ENCODE measurements around the gene UNC13B. TPM values are rescaled to one million over a fixed set of nuclear protein-coding genes. Genes with fewer than 3 reads are reported as not detected.

Gene UNC13B
- total and polyA plus RNA-seq, 2 experiments from 2014 or later = 8.7 to 52.1 TPM

GRCh38 chr9:35340046-35340445 lies 178.2 kb downstream of the UNC13B start (continued):
- no peak for TF ChIP-seq CREB1 (CRISPR knock-in tag; IDR thresholded peaks at IDR 0.05; ENCODE audit: low read depth)
- TF ChIP-seq EZH2 (IDR thresholded peaks at IDR 0.05; ENCODE audit: low read depth, unreplicated experiment) = no peak
- TF ChIP-seq ZNF331 (CRISPR knock-in tag; IDR thresholded peaks at IDR 0.05; ENCODE audit: low read depth) = no peak

DNA sequence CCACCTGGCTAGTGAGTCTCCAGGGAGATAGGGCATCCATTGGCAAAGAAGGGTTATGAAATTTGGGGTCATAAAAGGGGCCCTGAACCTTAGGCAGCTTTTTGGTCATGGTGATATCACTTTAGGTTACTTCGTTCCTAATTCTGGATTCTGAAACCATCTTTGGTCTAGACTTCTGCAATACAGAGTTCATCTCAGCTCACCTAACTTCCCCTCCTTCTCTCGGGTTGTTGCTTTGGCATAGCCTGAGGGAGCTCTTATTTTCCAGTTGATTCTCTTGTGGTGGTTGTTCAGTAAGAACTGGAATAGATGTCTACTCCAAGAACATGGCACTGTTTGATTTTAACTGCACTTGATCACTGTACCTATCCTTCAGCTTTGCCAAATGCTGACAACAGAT lies 179.2 kb downstream of the UNC13B start:
- ATAC-seq (no peak), DNase-seq (ENCODE audit: low spot score) (no peak)
- Histone ChIP-seq H3K4me2 (no peak overlapping the region), H3F3A (replicated peaks; ENCODE audit: low read depth) (no peaks in the 10 kb centered on the region), H3K36me3 (ENCODE audit: insufficient read depth) (no peaks in the 10 kb centered on the region), H3K9me2 (ENCODE audit: insufficient read depth) (no peaks in the 10 kb centered on the region), H4K20me1 (replicated peaks; ENCODE audit: insufficient read depth) (peaks cover 7% of the 10 kb centered on the region), H3K4me1 (ENCODE audit: insufficient read depth) (peaks cover 10% of the 10 kb centered on the region), H3K4me3 (no peak overlapping the region), H3K27ac (ENCODE audit: low read depth) (no peak overlapping the region), H2AFZ (no peak overlapping the region), H3K79me2 (replicated peaks; ENCODE audit: insufficient read depth) (no peaks in the 10 kb centered on the region), H3K27me3 (ENCODE audit: insufficient read depth) (no peaks in the 10 kb centered on the region)
- Mint-ChIP-seq H3K4me3 (no peak overlapping the region), H3K27me3 (ENCODE audit: insufficient read depth, low read depth, poor library complexity) (peaks cover 2% of the 10 kb centered on the region), H3K9me3 (no peaks in the 10 kb centered on the region), H3K27ac (no peak overlapping the region), H3K4me1 (peaks cover 21% of the 10 kb centered on the region; the same call in 2 of the 3 replicates), H3K36me3 (ENCODE audit: low read depth) (no peaks in the 10 kb centered on the region)
- TF ChIP-seq, protein P1, sequence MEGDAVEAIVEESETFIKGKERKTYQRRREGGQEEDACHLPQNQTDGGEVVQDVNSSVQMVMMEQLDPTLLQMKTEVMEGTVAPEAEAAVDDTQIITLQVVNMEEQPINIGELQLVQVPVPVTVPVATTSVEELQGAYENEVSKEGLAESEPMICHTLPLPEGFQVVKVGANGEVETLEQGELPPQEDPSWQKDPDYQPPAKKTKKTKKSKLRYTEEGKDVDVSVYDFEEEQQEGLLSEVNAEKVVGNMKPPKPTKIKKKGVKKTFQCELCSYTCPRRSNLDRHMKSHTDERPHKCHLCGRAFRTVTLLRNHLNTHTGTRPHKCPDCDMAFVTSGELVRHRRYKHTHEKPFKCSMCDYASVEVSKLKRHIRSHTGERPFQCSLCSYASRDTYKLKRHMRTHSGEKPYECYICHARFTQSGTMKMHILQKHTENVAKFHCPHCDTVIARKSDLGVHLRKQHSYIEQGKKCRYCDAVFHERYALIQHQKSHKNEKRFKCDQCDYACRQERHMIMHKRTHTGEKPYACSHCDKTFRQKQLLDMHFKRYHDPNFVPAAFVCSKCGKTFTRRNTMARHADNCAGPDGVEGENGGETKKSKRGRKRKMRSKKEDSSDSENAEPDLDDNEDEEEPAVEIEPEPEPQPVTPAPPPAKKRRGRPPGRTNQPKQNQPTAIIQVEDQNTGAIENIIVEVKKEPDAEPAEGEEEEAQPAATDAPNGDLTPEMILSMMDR (conservative IDR thresholded peaks at IDR 0.05; ENCODE audit: low read depth in 2 of 2) = no peak
- no peak for TF ChIP-seq ZNF331 (CRISPR knock-in tag; IDR thresholded peaks at IDR 0.05; ENCODE audit: low read depth)
- TF ChIP-seq CREB1 (CRISPR knock-in tag; IDR thresholded peaks at IDR 0.05; ENCODE audit: low read depth) = no peak
- TF ChIP-seq JUNB (IDR thresholded peaks at IDR 0.05; ENCODE audit: unreplicated experiment) = no peak
- TF ChIP-seq EZH2 (IDR thresholded peaks at IDR 0.05; ENCODE audit: low read depth, unreplicated experiment) = no peak
- no peak for TF ChIP-seq NANOG (IDR thresholded peaks at IDR 0.05; ENCODE audit: borderline replicate concordance)
- TF ChIP-seq POLR2AphosphoS5 (IDR thresholded peaks at IDR 0.05; ENCODE audit: low read depth) = no peak
- no peak for TF ChIP-seq STAT1 (IDR thresholded peaks at IDR 0.05; ENCODE audit: unreplicated experiment)
- TF ChIP-seq, protein P2, sequence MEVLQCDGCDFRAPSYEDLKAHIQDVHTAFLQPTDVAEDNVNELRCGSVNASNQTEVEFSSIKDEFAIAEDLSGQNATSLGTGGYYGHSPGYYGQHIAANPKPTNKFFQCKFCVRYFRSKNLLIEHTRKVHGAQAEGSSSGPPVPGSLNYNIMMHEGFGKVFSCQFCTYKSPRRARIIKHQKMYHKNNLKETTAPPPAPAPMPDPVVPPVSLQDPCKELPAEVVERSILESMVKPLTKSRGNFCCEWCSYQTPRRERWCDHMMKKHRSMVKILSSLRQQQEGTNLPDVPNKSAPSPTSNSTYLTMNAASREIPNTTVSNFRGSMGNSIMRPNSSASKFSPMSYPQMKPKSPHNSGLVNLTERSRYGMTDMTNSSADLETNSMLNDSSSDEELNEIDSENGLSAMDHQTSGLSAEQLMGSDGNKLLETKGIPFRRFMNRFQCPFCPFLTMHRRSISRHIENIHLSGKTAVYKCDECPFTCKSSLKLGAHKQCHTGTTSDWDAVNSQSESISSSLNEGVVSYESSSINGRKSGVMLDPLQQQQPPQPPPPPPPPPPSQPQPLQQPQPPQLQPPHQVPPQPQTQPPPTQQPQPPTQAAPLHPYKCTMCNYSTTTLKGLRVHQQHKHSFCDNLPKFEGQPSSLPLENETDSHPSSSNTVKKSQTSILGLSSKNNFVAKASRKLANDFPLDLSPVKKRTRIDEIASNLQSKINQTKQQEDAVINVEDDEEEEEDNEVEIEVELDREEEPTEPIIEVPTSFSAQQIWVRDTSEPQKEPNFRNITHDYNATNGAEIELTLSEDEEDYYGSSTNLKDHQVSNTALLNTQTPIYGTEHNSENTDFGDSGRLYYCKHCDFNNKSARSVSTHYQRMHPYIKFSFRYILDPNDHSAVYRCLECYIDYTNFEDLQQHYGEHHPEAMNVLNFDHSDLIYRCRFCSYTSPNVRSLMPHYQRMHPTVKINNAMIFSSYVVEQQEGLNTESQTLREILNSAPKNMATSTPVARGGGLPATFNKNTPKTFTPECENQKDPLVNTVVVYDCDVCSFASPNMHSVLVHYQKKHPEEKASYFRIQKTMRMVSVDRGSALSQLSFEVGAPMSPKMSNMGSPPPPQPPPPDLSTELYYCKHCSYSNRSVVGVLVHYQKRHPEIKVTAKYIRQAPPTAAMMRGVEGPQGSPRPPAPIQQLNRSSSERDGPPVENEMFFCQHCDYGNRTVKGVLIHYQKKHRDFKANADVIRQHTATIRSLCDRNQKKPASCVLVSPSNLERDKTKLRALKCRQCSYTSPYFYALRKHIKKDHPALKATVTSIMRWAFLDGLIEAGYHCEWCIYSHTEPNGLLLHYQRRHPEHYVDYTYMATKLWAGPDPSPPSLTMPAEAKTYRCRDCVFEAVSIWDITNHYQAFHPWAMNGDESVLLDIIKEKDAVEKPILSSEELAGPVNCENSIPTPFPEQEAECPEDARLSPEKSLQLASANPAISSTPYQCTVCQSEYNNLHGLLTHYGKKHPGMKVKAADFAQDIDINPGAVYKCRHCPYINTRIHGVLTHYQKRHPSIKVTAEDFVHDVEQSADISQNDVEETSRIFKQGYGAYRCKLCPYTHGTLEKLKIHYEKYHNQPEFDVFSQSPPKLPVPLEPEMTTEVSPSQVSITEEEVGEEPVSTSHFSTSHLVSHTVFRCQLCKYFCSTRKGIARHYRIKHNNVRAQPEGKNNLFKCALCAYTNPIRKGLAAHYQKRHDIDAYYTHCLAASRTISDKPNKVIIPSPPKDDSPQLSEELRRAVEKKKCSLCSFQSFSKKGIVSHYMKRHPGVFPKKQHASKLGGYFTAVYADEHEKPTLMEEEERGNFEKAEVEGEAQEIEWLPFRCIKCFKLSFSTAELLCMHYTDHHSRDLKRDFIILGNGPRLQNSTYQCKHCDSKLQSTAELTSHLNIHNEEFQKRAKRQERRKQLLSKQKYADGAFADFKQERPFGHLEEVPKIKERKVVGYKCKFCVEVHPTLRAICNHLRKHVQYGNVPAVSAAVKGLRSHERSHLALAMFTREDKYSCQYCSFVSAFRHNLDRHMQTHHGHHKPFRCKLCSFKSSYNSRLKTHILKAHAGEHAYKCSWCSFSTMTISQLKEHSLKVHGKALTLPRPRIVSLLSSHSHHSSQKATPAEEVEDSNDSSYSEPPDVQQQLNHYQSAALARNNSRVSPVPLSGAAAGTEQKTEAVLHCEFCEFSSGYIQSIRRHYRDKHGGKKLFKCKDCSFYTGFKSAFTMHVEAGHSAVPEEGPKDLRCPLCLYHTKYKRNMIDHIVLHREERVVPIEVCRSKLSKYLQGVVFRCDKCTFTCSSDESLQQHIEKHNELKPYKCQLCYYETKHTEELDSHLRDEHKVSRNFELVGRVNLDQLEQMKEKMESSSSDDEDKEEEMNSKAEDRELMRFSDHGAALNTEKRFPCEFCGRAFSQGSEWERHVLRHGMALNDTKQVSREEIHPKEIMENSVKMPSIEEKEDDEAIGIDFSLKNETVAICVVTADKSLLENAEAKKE (CRISPR knock-in tag; IDR thresholded peaks at IDR 0.05) = no peak
- TF ChIP-seq, protein P3, sequence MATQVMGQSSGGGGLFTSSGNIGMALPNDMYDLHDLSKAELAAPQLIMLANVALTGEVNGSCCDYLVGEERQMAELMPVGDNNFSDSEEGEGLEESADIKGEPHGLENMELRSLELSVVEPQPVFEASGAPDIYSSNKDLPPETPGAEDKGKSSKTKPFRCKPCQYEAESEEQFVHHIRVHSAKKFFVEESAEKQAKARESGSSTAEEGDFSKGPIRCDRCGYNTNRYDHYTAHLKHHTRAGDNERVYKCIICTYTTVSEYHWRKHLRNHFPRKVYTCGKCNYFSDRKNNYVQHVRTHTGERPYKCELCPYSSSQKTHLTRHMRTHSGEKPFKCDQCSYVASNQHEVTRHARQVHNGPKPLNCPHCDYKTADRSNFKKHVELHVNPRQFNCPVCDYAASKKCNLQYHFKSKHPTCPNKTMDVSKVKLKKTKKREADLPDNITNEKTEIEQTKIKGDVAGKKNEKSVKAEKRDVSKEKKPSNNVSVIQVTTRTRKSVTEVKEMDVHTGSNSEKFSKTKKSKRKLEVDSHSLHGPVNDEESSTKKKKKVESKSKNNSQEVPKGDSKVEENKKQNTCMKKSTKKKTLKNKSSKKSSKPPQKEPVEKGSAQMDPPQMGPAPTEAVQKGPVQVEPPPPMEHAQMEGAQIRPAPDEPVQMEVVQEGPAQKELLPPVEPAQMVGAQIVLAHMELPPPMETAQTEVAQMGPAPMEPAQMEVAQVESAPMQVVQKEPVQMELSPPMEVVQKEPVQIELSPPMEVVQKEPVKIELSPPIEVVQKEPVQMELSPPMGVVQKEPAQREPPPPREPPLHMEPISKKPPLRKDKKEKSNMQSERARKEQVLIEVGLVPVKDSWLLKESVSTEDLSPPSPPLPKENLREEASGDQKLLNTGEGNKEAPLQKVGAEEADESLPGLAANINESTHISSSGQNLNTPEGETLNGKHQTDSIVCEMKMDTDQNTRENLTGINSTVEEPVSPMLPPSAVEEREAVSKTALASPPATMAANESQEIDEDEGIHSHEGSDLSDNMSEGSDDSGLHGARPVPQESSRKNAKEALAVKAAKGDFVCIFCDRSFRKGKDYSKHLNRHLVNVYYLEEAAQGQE (IDR thresholded peaks at IDR 0.05; ENCODE audit: unreplicated experiment) = no peak
- TF ChIP-seq EZH2phosphoT487 (IDR thresholded peaks at IDR 0.05; ENCODE audit: unreplicated experiment) = no peak
- no peak for TF ChIP-seq ZNF114 (CRISPR knock-in tag; IDR thresholded peaks at IDR 0.05)
- TF ChIP-seq, protein P4, sequence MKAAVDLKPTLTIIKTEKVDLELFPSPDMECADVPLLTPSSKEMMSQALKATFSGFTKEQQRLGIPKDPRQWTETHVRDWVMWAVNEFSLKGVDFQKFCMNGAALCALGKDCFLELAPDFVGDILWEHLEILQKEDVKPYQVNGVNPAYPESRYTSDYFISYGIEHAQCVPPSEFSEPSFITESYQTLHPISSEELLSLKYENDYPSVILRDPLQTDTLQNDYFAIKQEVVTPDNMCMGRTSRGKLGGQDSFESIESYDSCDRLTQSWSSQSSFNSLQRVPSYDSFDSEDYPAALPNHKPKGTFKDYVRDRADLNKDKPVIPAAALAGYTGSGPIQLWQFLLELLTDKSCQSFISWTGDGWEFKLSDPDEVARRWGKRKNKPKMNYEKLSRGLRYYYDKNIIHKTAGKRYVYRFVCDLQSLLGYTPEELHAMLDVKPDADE (IDR thresholded peaks at IDR 0.05) = no peak
